Muscle of arm (tissue), 12 donors: Measurements from ENCODE around the gene SEC31A. TPM values are rescaled to one million over a fixed set of nuclear protein-coding genes. Genes with fewer than 3 reads are reported as not detected.

Experiments
- DNase-seq: peaks from one replicate; pipeline ENCODE4 v3.0.0-alpha.2; 2013
- polyA plus RNA-seq, 12 donors: library from polyadenylated mRNA; unstranded; fragments of 120-200 nt; gene quantifications; one replicate each; pipeline ENCODE4 v1.2.1, GENCODE V29; 2013; ENCODE audit not compliant: insufficient read length in 12 of 12

SEC31A gene
- polyA plus RNA-seq, 12 donors, result 159 to 361 (median 210) TPM; not detected in 1

GRCh38 chr4:82773057-82773456 is 117.9 kb downstream of the SEC31A start:
- no peak for DNase-seq

- DNase-seq, result no peak
These were observed 120.3 kb downstream of the SEC31A start for GRCh38 chr4:82770607-82771006.

Other genes starting within 250 kb of the SEC31A start
- 10 to 100 TPM in 9 of 12 donors, 1 to 10 TPM in 2, not detected in 1; 3.3 to 20.5 (median 13.0) TPM for gene SCD5, start 92.4 kb downstream of the SEC31A start, polyA plus RNA-seq
- 10 to 100 TPM in 4 of 12 donors, 1 to 10 TPM in 7, not detected in 1; 6.4 to 10.5 (median 8.8) TPM for gene THAP9, start 9.6 kb upstream of the SEC31A start, polyA plus RNA-seq
- 10 to 100 TPM in 7 of 12 donors, 1 to 10 TPM in 4, not detected in 1; 7.2 to 13.0 (median 10.6) TPM for gene LIN54, start 119.7 kb upstream of the SEC31A start, polyA plus RNA-seq
- 10 to 100 TPM in 11 of 12 donors, not detected in 1; 43.7 to 81.0 (median 67.4) TPM for gene COPS4, start 144.0 kb upstream of the SEC31A start, polyA plus RNA-seq
- gene PLAC8, start 223.6 kb upstream of the SEC31A start, polyA plus RNA-seq, result 10 to 100 TPM in 1 of 12 donors, 1 to 10 TPM in 8, under 1 TPM in 1, not detected in 2; 0.70 to 14.0 (median 1.9) TPM